ENCODE data around the gene KRTAP9-7.

KRTAP9-7 gene

GRCh38 chr17:41318231-41318630, 42.7 kb downstream of the KRTAP9-7 start:
- no peak for DNase-seq (ENCODE audit: low read depth in 2 of 3, low spot score in 2 of 3)

GRCh38 chr17:41322094-41322902, 46.8 kb downstream of the KRTAP9-7 start:
- no peak for DNase-seq (ENCODE audit: low read depth in 2 of 3, low spot score in 2 of 3)

- DNase-seq (ENCODE audit: low read depth in 2 of 3, low spot score in 2 of 3) = no peak
Measured at GRCh38 chr17:41322903-41323895, 47.7 kb downstream of the KRTAP9-7 start.

GRCh38 chr17:41324180-41325075, 48.9 kb downstream of the KRTAP9-7 start:
- no peak for DNase-seq (ENCODE audit: low read depth in 2 of 3, low spot score in 2 of 3)

GRCh38 chr17:41325126-41325525, 49.6 kb downstream of the KRTAP9-7 start:
- no peak for DNase-seq (ENCODE audit: low read depth in 2 of 3, low spot score in 2 of 3)

GRCh38 chr17:41325611-41326010, 50.1 kb downstream of the KRTAP9-7 start:
- DNase-seq (ENCODE audit: low read depth in 2 of 3, low spot score in 2 of 3) = no peak

Data from activated CD8-positive, alpha-beta memory T cell treated with anti-CD3 and anti-CD28 coated beads for 48 hours (primary cell).